K562 (cell line): ENCODE measurements around the gene NMT2. TPM values are rescaled to one million over a fixed set of nuclear protein-coding genes. Genes with fewer than 3 reads are reported as not detected.

Experiments used
- ATAC-seq: fragments of 200-7000 bp; cut with Tn5 transposase; 3 replicates; pipeline ENCODE4 v1.9.1; 2020; ENCODE audit warnings: moderate library complexity
- BruUV-seq: library from RNA; stranded (reverse); fragments of 400-500 nt; replicated peaks from 2 replicates; lab custom pipeline; 2021; lab: Mats Ljungman, UMichigan
- CTCF ChIA-PET: fragments of 300-600 bp; formaldehyde crosslinking; extraction: SDS; loops from one replicate; lab custom pipeline; 2021; ENCODE audit warnings: low intra/inter-chr PET ratio; lab: Yijun Ruan, JAX
- POLR2A ChIA-PET: fragments of 300-600, 350-650 bp; sonication (Branson Sonifier 250); formaldehyde crosslinking; extraction: SDS; loops from one replicate; lab custom pipeline; 2021; ENCODE audit warnings: antibody characterized with exemption, inconsistent platforms; lab: Yijun Ruan, JAX
- DNase-seq, 4 experiments: peaks; one replicate each; pipeline versions ENCODE4 v3.0.0 to v3.0.0-alpha.2; 2011 to 2018; ENCODE audit warnings: low spot score in 3 of 4, mixed read lengths in 3 of 4; ENCODE audit errors: extremely low read depth in 1 of 4
- FAIRE-seq: peaks from 2 replicates; lab custom pipeline; 2011; peaks lifted over from hg19 to GRCh38; lab: Jason Lieb, UNC
- H2AFZ ChIP-seq: 2 replicates; pipeline ENCODE4 v1.6.0; 2011; ENCODE audit warnings: low read depth, low read length, control low read depth, inconsistent platforms
- H3K27ac ChIP-seq: fragments of 200-600 bp; 3 replicates; pipeline ENCODE4 v1.8.0; 2011; ENCODE audit warnings: low read depth, mild to moderate bottlenecking, control low read depth, inconsistent platforms, low read length, moderate library complexity, mixed read lengths; ENCODE audit errors: extremely low read depth
- H3K27me3 ChIP-seq, 2 experiments: fragments of 300-600 bp in 1 of 2; 2 replicates in 1 of 2; 3 replicates in 1 of 2; pipeline versions ENCODE4 v1.6.0 to v1.8.0; 2011; ENCODE audit warnings: inconsistent platforms in 2 of 2, low read length in 2 of 2, mild to moderate bottlenecking in 1 of 2, mixed read lengths in 1 of 2, moderate library complexity in 1 of 2; ENCODE audit not compliant: control insufficient read depth in 2 of 2, insufficient read depth in 2 of 2
- H3K36me3 ChIP-seq: fragments of 300-600 bp; 3 replicates; pipeline ENCODE4 v1.8.0; 2011; ENCODE audit warnings: mild to moderate bottlenecking, low read length, inconsistent platforms; ENCODE audit not compliant: control insufficient read depth, insufficient read depth
- H3K4me1 ChIP-seq, 2 experiments: fragments of 200-600 bp in 1 of 2; replicated peaks in 1 of 2; 2 replicates in 1 of 2; 3 replicates in 1 of 2; pipeline versions ENCODE4 v1.5.1 to v1.8.0; 2011; ENCODE audit warnings: inconsistent platforms in 2 of 2, low read length in 2 of 2, mild to moderate bottlenecking in 1 of 2, mixed read lengths in 1 of 2, moderate library complexity in 1 of 2; ENCODE audit not compliant: control insufficient read depth in 2 of 2, insufficient read depth in 2 of 2
- H3K4me2 ChIP-seq: 2 replicates; pipeline ENCODE4 v1.6.1; 2011; ENCODE audit warnings: low read length, control low read depth, inconsistent platforms, mixed read lengths; ENCODE audit not compliant: insufficient read depth
- H3K4me3 ChIP-seq: fragments of 200-600 bp; sonication (generic), shearing (Covaris generic); 2 replicates; pipeline ENCODE4 v1.5.1; 2016; ENCODE audit warnings: control low read depth, inconsistent platforms
- H3K79me2 ChIP-seq: fragments of 200-600 bp; 3 replicates; pipeline ENCODE4 v1.8.0; 2011; ENCODE audit warnings: low read length, inconsistent platforms; ENCODE audit not compliant: control insufficient read depth, insufficient read depth
- H3K9ac ChIP-seq, 2 experiments: 2 replicates each; pipeline versions ENCODE4 v1.6.0 to v1.6.1; 2011; ENCODE audit warnings: low read depth in 2 of 2, low read length in 2 of 2, control low read depth in 1 of 2, inconsistent platforms in 1 of 2, mild to moderate bottlenecking in 1 of 2, mixed read lengths in 1 of 2; ENCODE audit not compliant: insufficient read depth in 1 of 2
- H3K9me1 ChIP-seq: one replicate; pipeline ENCODE4 v1.6.0; 2011; ENCODE audit warnings: inconsistent platforms, mild to moderate bottlenecking, low read length, moderate library complexity; ENCODE audit not compliant: control insufficient read depth, insufficient read depth
- H3K9me3 ChIP-seq: replicated peaks from 2 replicates; pipeline ENCODE4 v1.5.1; 2011; ENCODE audit warnings: low read depth, low read length, inconsistent platforms; ENCODE audit not compliant: control insufficient read depth, insufficient read depth
- H4K20me1 ChIP-seq: replicated peaks from 2 replicates; pipeline ENCODE4 v1.6.1; 2011; ENCODE audit warnings: low read length, inconsistent platforms, mixed read lengths; ENCODE audit not compliant: control insufficient read depth, insufficient read depth
- BCLAF1 ChIP-seq, 2 experiments: fragments of 450-650 bp in 1 of 2; IDR thresholded peaks; 2 replicates each; pipeline ENCODE4 v1.6.1; 2011 to 2017; ENCODE audit warnings: low read depth in 2 of 2, antibody characterized with exemption in 1 of 2, borderline replicate concordance in 1 of 2, low read length in 1 of 2, mild to moderate bottlenecking in 1 of 2, mixed read lengths in 1 of 2; ENCODE audit not compliant: control insufficient read depth in 1 of 2
- BMI1 ChIP-seq: fragments of 150-350 bp; IDR thresholded peaks from 2 replicates; pipeline ENCODE4 v1.6.1; 2014; ENCODE audit warnings: low read length
- HMG20A ChIP-seq: fragments of 450-650 bp; formaldehyde crosslinking; conservative IDR thresholded peaks from 2 replicates; pipeline ENCODE4 v1.4.0; 2020; ENCODE audit warnings: mild to moderate bottlenecking, mixed read lengths
- MLX ChIP-seq, 2 experiments: fragments of 450-650 bp in 1 of 2; sonication (generic) in 1 of 2; formaldehyde crosslinking; conservative IDR thresholded peaks; 2 replicates each; pipeline versions ENCODE4 v1.4.0 to v1.8.1; 2020 to 2022; ENCODE audit warnings: mild to moderate bottlenecking in 1 of 2, missing genetic modification reagents in 1 of 2
- SMAD3 ChIP-seq: fragments of 450-650 bp; formaldehyde crosslinking; conservative IDR thresholded peaks from 2 replicates; pipeline ENCODE4 v1.4.0; 2020; ENCODE audit warnings: mild to moderate bottlenecking
- TFE3 ChIP-seq: fragments of 450-650 bp; formaldehyde crosslinking; IDR thresholded peaks from 2 replicates; pipeline ENCODE4 v1.4.0; 2020; ENCODE audit warnings: mild to moderate bottlenecking, mixed read lengths
- ZNF239 ChIP-seq: fragments of 250-450 bp; sonication (Bioruptor Pico); IDR thresholded peaks from 2 replicates; pipeline ENCODE4 v1.4.0; 2020; ENCODE audit warnings: mild to moderate bottlenecking
- ZNF274 ChIP-seq: IDR thresholded peaks from 2 replicates; pipeline ENCODE4 v1.6.1; 2011; ENCODE audit warnings: low read depth, mild to moderate bottlenecking, low read length, moderate library complexity, borderline replicate concordance
- in situ Hi-C: fragments of 300-500 bp; cut with MboI; formaldehyde crosslinking; loops from 4 replicates; pipeline ENCODE4 v1.15.0; 2018; ENCODE audit warnings: inconsistent platforms, mixed read lengths
- intact Hi-C: fragments of 100-400 bp; cut with micrococcal nuclease; formaldehyde crosslinking; loops from 2 replicates; pipeline ENCODE4 v1.14.2; 2022
- polyA plus RNA-seq, 8 experiments: library from polyadenylated mRNA; depleted of rRNA in 4 of 8; stranded (reverse) in 5 of 8; unstranded in 3 of 8; fragments of >200 nt; fragmentation: Nextera tagmentation in 2 of 8; fragmentation: Illumina TruSeq in 1 of 8; extraction: Ambion mirVana in 2 of 8; extraction: Trizol in 1 of 8; gene quantifications; 2 replicates each; pipeline versions ENCODE4 v1.2.1 to v1.2.3, GENCODE V29; 2011 to 2014; ENCODE audit warnings: inconsistent platforms in 1 of 8, missing spikeins in 1 of 8
- total RNA-seq, 7 experiments: library from RNA; depleted of rRNA in 6 of 7; stranded (reverse); fragments of >200 nt in 6 of 7; fragmentation: Illumina TruSeq in 2 of 7; extraction: Trizol in 2 of 7; gene quantifications; 2 replicates each; pipeline versions ENCODE4 v1.2.1 to v1.2.3, GENCODE V29; 2011 to 2021; ENCODE audit warnings: low replicate concordance in 1 of 7

The NMT2 gene
- total and polyA plus RNA-seq, 9 of the 15 experiments (the other 6 are each of a cell fraction or from before 2014, with no cell fraction given): 5.2 to 15.9 (median 10.8) TPM

GRCh38 chr10:15152556-15152955, 15.9 kb downstream of the NMT2 start:
- Histone ChIP-seq H3K4me1 (no peaks in the 10 kb centered on the region; a peak in 1 of 5 replicates), H3K79me2 (no peaks in the 10 kb centered on the region), H3K27me3 (no peaks in the 10 kb centered on the region), H3K9me1 (no peaks in the 10 kb centered on the region), H3K27ac (no peak overlapping the region), H4K20me1 (no peaks in the 10 kb centered on the region), H3K4me2 (no peak overlapping the region), H3K9ac (no peak overlapping the region), H3K9me3 (no peaks in the 10 kb centered on the region; the same call in 1 of the 2 replicates), H3K36me3 (no peaks in the 10 kb centered on the region), H2AFZ (no peak overlapping the region), H3K4me3 (no peak overlapping the region)
- no peak for DNase-seq
- no peak for FAIRE-seq
- in situ Hi-C loops: no loop called here
- intact Hi-C loops: no loop called here
- ATAC-seq: no peak
- BruUV-seq: no TSS peak
- TF ChIP-seq MLX (CRISPR knock-in tag; conservative IDR thresholded peaks at IDR 0.05) (no peak), HMG20A (CRISPR knock-in tag) (no peak), BMI1 (no peak), ZNF239 (no peak), ZNF274 (no peak), TFE3 (CRISPR knock-in tag) (no peak), SMAD3 (CRISPR knock-in tag) (no peak), BCLAF1 (IDR thresholded peaks at IDR 0.05; ENCODE audit: borderline replicate concordance in 1 of 2, control insufficient read depth in 1 of 2, low read depth in 2 of 2, low read length in 1 of 2) (no peak)
- ChIA-PET POLR2A (interaction anchor here (1.3 to 1.9 kb wide), 3 partner anchors 12 to 16 kb away, joined by 3 to 6 read pairs (median 4); partner anchors contain the start of gene NMT2), CTCF (no interaction called here)
